PC-9 (cell line): ENCODE measurements around the gene AVPR1B. TPM values are rescaled to one million over a fixed set of nuclear protein-coding genes. Genes with fewer than 3 reads are reported as not detected.
"Not testable (repeated sequence)": the region's sequence is repeated elsewhere in the genome, so short reads cannot be mapped to it uniquely, and the experiment has no call there.

Experiments used
- BruUV-seq: library from RNA; stranded (reverse); fragments of 400-500 nt; replicated peaks from 2 replicates; lab custom pipeline; 2021; lab: Mats Ljungman, UMichigan
- CTCF ChIA-PET: fragments of 300-600 bp; sonication (Branson Sonifier 250); formaldehyde crosslinking; loops from one replicate; lab custom pipeline; 2022; ENCODE audit warnings: antibody characterized with exemption; lab: Charles Lee
- POLR2A ChIA-PET: fragments of 300-600 bp; sonication (Branson Sonifier 250); formaldehyde crosslinking; loops from one replicate; lab custom pipeline; 2022; ENCODE audit warnings: antibody characterized with exemption; ENCODE audit not compliant: unreplicated experiment; lab: Charles Lee
- DNase-seq, 2 experiments: peaks; one replicate each; pipeline versions ENCODE4 v3.0.0 to v3.0.0-alpha.2; 2015 to 2022; ENCODE audit warnings: mixed read lengths in 1 of 2
- H2AFZ ChIP-seq: fragments of 200-600 bp; sonication (generic); 2 replicates; pipeline ENCODE4 v1.8.1; 2017; ENCODE audit warnings: antibody characterized with exemption
- H3F3A ChIP-seq: fragments of 200-600 bp; sonication (generic); 2 replicates; pipeline ENCODE4 v1.8.1; 2017; ENCODE audit warnings: antibody characterized with exemption, mild to moderate bottlenecking, low read depth; ENCODE audit not compliant: insufficient read depth
- H3K27ac ChIP-seq: fragments of 200-600 bp; sonication (generic); 2 replicates; pipeline ENCODE4 v1.6.1; 2016; ENCODE audit warnings: mixed run types
- H3K27me3 ChIP-seq: fragments of 200-600 bp; sonication (generic); 2 replicates; pipeline ENCODE4 v1.6.1; 2016; ENCODE audit warnings: low read depth, mixed run types; ENCODE audit not compliant: insufficient read depth
- H3K36me3 ChIP-seq: fragments of 200-600 bp; sonication (generic); 2 replicates; pipeline ENCODE4 v1.6.1; 2016; ENCODE audit warnings: low read depth, mixed run types
- H3K4me1 ChIP-seq: fragments of 200-600 bp; sonication (generic); replicated peaks from 2 replicates; pipeline ENCODE4 v1.6.1; 2016; ENCODE audit warnings: mixed run types; ENCODE audit not compliant: insufficient read depth
- H3K4me2 ChIP-seq: fragments of 200-600 bp; sonication (generic); 2 replicates; pipeline ENCODE4 v1.6.1; 2017; ENCODE audit warnings: mixed run types
- H3K4me3 ChIP-seq: fragments of 200-600 bp; sonication (generic); 2 replicates; pipeline ENCODE4 v1.6.1; 2016; ENCODE audit warnings: mixed run types
- H3K79me2 ChIP-seq: fragments of 200-600 bp; sonication (generic); 2 replicates; pipeline ENCODE4 v1.6.1; 2017; ENCODE audit warnings: low read depth, mixed run types
- H3K9me2 ChIP-seq: fragments of 200-600 bp; sonication (generic); 2 replicates; pipeline ENCODE4 v1.8.1; 2017; ENCODE audit warnings: mild to moderate bottlenecking; ENCODE audit not compliant: insufficient read depth
- H3K9me3 ChIP-seq: fragments of 200-600 bp; sonication (generic); 2 replicates; pipeline ENCODE4 v1.8.1; 2016; ENCODE audit warnings: low read depth; ENCODE audit not compliant: insufficient read depth
- H4K20me1 ChIP-seq: fragments of 200-600 bp; sonication (generic); 2 replicates; pipeline ENCODE4 v1.8.1; 2017; ENCODE audit not compliant: insufficient read depth
- CTCF ChIP-seq: fragments of 200-600 bp; sonication (generic); conservative IDR thresholded peaks from 2 replicates; pipeline ENCODE4 v1.6.1; 2017; ENCODE audit warnings: mixed run types, antibody characterized with exemption, mild to moderate bottlenecking, moderate library complexity
- EZH2 ChIP-seq: fragments of 200-600 bp; sonication (generic); IDR thresholded peaks from 2 replicates; pipeline ENCODE4 v1.8.0; 2017; ENCODE audit warnings: antibody characterized with exemption, low read depth
- intact Hi-C: fragments of 100-400 bp; cut with micrococcal nuclease; formaldehyde crosslinking; loops from one replicate; pipeline ENCODE4 v1.10.0; 2022; ENCODE audit not compliant: unreplicated experiment
- total RNA-seq: library from RNA; stranded (reverse); gene quantifications from 2 replicates; pipeline ENCODE4 v1.2.3, GENCODE V29; 2021

The AVPR1B gene
- total RNA-seq, 1 experiment from 2014 or later = not detected

DNA sequence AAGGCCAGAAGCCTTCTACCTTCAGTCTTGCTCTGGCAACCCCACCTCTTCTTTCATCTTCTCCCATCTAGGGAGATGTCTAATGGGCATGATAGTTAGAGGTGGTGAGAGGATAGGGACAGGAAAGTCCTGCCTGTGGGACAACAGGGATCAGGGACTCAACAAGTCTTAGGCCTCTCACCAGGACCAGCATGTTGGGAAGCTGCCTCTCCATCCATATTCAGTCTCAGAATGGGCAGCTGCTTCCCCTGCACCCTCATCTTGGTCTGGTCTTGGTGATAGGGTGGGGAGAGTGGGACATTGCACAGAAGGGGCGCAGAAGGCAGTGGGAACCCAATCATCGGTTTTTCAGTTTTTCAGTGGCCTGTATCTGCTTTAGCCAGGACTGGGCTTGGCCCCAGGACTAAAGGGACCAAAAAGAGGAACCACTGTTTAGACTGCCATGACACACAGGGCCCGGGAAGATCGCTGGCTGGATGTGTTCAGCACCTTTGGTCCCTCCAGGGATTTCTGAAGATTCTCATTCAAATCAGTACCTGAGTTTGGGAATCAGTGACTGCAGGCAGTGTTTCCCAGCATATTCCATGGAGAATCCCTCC lies 51.5 kb downstream of the AVPR1B start:
- Histone ChIP-seq H2AFZ (no peak overlapping the region), H3K27ac (no peak overlapping the region), H3K79me2 (no peaks in the 10 kb centered on the region), H4K20me1 (no peaks in the 10 kb centered on the region), H3K27me3 (no peaks in the 10 kb centered on the region), H3F3A (no peaks in the 10 kb centered on the region), H3K36me3 (no peaks in the 10 kb centered on the region), H3K9me3 (no peaks in the 10 kb centered on the region), H3K4me1 (no peaks in the 10 kb centered on the region), H3K4me2 (no peak overlapping the region), H3K9me2 (no peaks in the 10 kb centered on the region), H3K4me3 (no peak overlapping the region)
- BruUV-seq = no TSS peak
- no peak for DNase-seq
- TF ChIP-seq CTCF (no peak), EZH2 (no peak)
- POLR2A ChIA-PET = no interaction called here
- intact Hi-C loops = no loop called here
- CTCF ChIA-PET = no interaction called here

- H3K4me3 ChIP-seq, H3K36me3 ChIP-seq, H3K4me1 ChIP-seq, H3F3A ChIP-seq, H3K9me2 ChIP-seq, POLR2A ChIA-PET, H3K4me2 ChIP-seq, H3K27me3 ChIP-seq, DNase-seq, H2AFZ ChIP-seq, intact Hi-C loops, H3K9me3 ChIP-seq, H4K20me1 ChIP-seq, BruUV-seq, H3K27ac ChIP-seq, H3K79me2 ChIP-seq, CTCF ChIA-PET: not testable (repeated sequence)
Measured at GRCh38 chr1:206064501-206064900, 52.7 kb downstream of the AVPR1B start.

DNA sequence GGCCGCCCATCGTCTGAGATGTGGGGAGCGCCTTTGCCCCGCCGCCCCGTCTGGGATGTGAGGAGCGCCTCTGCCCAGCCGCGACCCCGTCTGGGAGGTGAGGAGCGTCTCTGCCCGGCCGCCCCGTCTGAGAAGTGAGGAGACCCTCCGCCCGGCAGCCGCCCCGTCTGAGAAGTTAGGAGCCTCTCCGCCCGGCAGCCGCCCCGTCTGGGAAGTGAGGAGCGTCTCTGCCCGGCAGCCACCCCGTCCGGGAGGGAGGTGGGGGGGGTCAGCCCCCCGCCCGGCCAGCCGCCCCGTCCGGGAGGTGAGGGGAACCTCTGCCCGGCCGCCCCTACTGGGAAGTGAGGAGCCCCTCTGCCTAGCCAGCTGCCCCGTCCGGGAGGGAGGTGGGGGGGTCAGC lies 53.2 kb downstream of the AVPR1B start:
- CTCF ChIA-PET, H3K27ac ChIP-seq, BruUV-seq, POLR2A ChIA-PET, H3K27me3 ChIP-seq, H4K20me1 ChIP-seq, H3K9me2 ChIP-seq, H3K4me3 ChIP-seq, DNase-seq, H2AFZ ChIP-seq, H3K4me1 ChIP-seq, H3F3A ChIP-seq, H3K79me2 ChIP-seq, H3K9me3 ChIP-seq, H3K4me2 ChIP-seq, intact Hi-C loops, H3K36me3 ChIP-seq: not testable (repeated sequence)

- TF ChIP-seq CTCF = no peak
- TF ChIP-seq EZH2 = no peak
- Histone ChIP-seq H3K4me1 (no peaks in the 10 kb centered on the region), H3K4me2 (no peak overlapping the region), H3K9me3 (no peaks in the 10 kb centered on the region), H3F3A (no peaks in the 10 kb centered on the region), H2AFZ (no peak overlapping the region), H3K36me3 (no peaks in the 10 kb centered on the region), H3K9me2 (no peaks in the 10 kb centered on the region), H3K27ac (no peak overlapping the region), H3K4me3 (no peak overlapping the region), H4K20me1 (no peaks in the 10 kb centered on the region), H3K27me3 (no peaks in the 10 kb centered on the region), H3K79me2 (no peaks in the 10 kb centered on the region)
- BruUV-seq = no TSS peak
- no peak for DNase-seq
- intact Hi-C loops = no loop called here
- CTCF ChIA-PET = no interaction called here
- POLR2A ChIA-PET = no interaction called here
Measured at GRCh38 chr1:206062464-206062863, 54.7 kb downstream of the AVPR1B start.
